DMS114 treated with DMSO at 0.1 percent for 48 hours (cell line): Measurements from ENCODE around the gene TCF7.

Experiments used
- DNase-seq: peaks from one replicate; lab custom pipeline; 2025; ENCODE audit not compliant: unreplicated experiment; lab: John Stamatoyannopoulos, UW

TCF7 gene

GRCh38 chr5:134090522-134090921 is 24.0 kb upstream of the TCF7 start:
- no peak for DNase-seq

GRCh38 chr5:134091626-134092121 is 22.8 kb upstream of the TCF7 start:
- DNase-seq, result no peak

GRCh38 chr5:134092875-134093274 is 21.6 kb upstream of the TCF7 start:
- no peak for DNase-seq

- no peak for DNase-seq
These were observed 21.1 kb upstream of the TCF7 start for GRCh38 chr5:134093351-134093750.

GRCh38 chr5:134095293-134095692 is 19.2 kb upstream of the TCF7 start:
- no peak for DNase-seq

- DNase-seq, result no peak
These were observed 18.4 kb upstream of the TCF7 start for GRCh38 chr5:134095887-134096589.

DNA sequence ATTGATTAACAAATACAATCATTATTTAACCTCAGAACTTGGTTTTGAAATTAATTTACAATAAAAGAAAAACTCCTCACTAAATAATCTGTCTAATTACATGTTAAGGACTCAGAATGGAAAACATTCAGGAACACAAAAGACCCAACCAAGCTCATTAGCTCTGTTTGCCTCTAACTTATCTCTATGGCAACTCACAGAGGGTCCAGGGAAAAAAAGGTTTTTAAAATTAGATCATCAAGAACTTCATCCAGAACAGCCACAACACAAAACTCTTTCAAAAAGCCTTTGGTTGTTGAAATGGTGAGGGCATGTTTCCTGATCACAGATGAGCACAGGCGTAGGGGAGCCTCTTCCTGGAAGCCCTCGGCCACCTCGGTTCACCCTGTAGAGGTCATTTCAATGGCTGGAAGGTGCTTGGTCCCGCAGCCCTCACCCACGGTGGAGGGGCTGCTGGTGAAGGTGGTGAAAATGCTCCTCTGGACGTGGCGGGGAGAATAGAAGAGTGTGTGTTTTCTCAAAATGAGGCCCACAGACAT is 17.2 kb upstream of the TCF7 start:
- no peak for DNase-seq

DNA sequence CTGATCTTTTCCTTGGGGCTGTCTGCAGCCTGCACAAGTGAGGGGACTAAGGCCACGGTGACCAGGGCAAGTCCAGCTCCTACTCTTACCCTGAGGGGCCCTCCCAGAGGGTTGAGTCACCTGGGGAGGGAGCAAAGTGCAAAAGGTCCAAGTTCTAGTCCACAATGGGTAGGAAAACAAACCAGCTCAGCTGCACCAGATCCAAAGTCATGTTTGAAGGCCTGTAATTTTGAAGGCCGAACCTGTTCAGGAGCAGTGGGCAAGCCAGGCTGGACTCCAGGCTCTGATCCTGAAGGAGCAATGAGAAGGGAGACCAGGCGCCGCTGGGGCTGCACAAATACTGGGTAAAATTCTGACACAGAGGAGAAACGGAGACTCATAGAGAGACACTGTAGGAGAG is 15.8 kb upstream of the TCF7 start:
- no peak for DNase-seq

DNA sequence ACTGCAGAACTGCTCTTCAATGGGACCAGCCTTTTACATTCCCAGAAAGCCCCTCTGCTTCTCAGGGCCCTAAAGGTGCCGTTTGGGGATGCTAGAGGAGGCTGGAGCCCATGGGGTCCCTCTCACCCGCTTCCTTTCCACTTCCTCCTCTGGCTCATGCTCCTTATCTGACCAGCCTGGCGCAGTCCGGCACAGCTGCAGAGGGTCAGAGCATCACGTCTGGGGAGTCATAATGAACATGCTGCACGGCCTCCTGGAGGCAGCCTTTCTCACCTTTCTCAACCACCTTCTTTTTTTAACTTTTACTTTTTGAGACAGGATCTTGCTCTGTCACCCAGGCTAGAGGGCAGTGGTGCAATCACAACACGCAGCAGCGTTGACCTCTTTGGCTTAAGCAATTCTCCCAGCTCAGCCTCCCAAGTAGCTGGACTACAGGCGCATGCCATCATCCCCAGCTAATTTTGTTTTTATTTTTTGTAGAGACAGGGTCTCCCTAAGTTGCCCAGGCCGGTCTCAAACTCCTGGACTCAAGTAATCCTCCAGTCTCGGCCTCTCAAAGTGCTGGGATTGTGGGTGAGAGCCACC is 15.1 kb upstream of the TCF7 start:
- DNase-seq, result no peak

- no peak for DNase-seq
These were observed 14.6 kb upstream of the TCF7 start for GRCh38 chr5:134099939-134100282.

DNA sequence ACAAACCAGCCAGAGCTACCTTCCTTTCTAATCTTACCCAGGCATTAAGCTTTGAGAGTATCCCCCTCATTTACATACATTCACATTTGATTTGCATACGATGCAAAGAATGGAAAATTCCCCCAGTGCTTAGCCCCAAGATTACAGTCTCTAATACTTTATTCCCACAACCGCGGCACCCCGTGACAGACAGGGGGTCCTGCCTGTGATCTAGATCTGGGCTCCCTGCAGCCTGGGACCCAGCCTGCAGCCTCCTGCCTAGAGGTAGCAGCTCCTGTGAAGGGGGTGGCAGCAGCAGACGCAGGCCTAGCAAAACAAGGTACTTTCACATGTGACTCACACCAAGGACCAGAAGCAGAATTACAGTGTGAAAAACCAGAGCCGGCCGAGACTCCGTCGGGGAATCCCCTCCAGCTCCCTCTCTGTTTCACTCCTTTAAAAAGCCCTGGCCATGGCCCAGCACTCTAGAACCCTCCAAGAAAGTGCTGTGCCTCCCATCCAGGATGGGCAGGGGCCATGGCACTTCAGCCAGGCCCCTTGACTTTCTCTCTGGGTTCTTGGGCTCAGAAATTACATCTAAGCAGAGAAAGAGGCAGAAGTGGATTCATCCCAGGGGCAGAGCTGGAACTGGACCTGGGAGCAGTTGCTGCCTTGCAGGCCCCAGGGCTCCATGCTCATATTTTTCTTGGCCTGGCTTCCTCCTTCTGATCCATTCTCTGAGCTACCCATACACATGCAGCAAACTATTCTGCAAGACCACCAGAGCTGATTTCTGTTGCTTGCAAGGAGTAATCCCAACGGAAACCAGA is 14.0 kb upstream of the TCF7 start:
- no peak for DNase-seq

- DNase-seq, result peak; percentile 10
These were observed 12.6 kb upstream of the TCF7 start for GRCh38 chr5:134101686-134102439.

DNA sequence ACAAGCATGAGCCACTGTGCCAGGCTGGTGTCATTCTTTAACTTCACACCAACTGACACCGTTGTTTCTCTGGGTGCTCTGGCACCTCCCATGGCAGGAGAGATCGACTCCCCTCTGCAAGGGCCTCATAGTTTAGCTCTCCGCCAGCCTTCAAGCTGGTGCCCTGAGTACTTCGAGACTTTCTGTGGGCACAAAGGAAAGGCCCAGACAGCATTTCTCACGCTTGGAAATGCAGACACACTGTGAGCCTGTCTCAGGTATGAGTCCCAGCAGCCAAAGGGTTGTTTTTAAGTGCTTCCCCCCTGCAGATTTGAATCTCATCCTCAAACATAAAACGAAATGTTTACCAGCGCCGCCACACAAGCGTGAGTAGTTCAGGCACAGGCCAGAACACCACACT is 11.1 kb upstream of the TCF7 start:
- DNase-seq, result no peak

DNA sequence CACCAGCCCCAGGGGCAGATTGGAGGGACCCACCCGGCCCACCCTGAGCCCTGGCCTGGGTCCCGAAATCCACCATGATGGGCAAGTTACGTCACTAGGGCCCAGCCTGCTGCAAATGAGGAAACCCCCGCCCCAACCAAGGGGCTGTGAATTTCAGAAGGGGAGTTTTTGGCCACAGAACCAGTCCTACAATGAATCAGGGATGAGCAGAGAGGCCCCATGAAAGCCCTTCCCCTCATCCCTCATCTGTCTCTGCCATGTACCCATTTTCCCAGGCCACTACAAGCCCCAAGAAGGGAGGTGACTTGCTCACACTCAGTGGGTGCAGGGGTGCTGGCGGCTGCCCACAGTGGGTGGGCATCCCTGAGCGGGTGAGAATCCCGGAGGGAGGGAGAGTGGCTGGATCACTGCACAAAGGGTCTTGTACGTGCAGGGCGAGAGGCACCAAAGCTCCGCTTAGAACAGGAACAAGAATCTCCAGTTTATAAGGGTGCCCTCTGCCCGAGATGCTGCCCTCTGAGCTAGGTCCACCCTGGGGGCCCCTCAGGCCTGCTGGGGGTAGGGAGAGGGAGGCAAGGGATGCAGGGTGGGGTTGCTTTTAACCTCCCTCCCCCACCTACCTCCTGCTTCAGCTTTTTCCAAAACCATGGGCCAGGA is 10.4 kb upstream of the TCF7 start:
- DNase-seq, result no peak

DNA sequence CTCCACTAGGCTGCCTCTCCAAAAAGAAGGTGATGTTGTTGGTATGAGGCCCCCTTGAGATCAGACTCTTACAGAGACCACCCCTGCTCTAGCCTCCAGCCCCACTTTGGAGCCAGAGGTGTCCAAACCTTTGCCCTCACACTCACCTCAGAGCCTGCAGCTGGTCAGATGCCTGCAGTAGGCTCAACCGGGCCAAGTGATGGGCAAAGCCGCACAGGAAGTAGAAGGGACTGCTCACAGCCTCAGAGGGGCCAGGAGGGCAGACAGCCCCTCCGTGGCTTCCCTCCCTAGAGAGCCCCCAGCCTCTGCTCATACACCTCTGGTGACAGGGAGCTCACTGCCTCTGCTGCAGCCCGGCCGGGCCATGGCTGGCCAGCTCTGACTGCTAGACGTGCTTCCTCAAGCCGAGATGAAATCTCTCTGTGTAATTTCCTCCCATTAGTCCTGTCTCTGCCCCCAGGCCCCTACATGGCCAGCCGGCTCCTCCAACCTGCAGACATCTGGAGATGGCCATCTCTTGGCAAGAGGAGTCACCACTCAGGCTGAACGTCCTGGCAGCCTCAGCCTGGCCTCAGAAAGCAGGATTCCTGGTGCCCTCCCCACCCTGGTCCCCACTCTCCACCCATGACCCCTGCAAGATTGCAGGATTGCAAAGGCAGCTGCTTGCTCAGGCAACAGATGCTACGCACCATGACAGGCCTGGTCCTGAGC is 7.3 kb upstream of the TCF7 start:
- DNase-seq, result no peak

GRCh38 chr5:134107779-134108178 is 6.7 kb upstream of the TCF7 start:
- DNase-seq, result no peak

DNA sequence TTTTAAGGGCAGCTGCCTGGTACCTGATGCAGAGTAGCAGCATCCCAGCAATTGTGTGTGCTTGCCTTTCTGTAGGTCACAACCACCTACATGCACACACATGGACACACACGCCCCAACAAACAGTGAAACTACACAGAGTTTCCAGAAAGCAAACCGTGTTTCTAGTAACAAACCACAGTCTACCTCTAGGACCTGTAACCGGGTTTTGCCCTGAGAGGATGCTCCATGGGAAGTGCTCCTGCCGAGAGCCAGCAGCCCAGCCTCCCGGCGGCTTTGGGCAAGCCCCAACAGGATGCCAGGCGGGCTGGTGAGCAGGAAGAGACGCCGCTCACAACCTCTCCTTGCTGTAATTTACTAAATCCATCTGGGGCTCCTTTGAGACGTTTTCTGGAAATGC is 4.1 kb upstream of the TCF7 start:
- DNase-seq, result no peak

GRCh38 chr5:134111741-134112647 is 2.5 kb upstream of the TCF7 start:
- no peak for DNase-seq
